CD4-positive, alpha-beta T cell treated with Interleukin-15 for 4 hours (primary cell): ENCODE measurements around the gene MED8.

Source experiments
- DNase-seq: peaks from one replicate; pipeline ENCODE4 v3.0.0-alpha.2; 2020; ENCODE audit warnings: low spot score

The MED8 gene

GRCh38 chr1:43358746-43359693 lies 30.6 kb downstream of the MED8 start, which contains the start of gene CDC20:
TSS of gene CDC20 (plus strand) at chr1:43358981. CDS start at chr1:43359216, 235 bp downstream.
- peak; percentile 97 for DNase-seq

GRCh38 chr1:43358121-43358745 lies 31.4 kb downstream of the MED8 start:
- peak; percentile 12 for DNase-seq

- DNase-seq: no peak
Observed at GRCh38 chr1:43357251-43357650, 32.3 kb downstream of the MED8 start.

DNA sequence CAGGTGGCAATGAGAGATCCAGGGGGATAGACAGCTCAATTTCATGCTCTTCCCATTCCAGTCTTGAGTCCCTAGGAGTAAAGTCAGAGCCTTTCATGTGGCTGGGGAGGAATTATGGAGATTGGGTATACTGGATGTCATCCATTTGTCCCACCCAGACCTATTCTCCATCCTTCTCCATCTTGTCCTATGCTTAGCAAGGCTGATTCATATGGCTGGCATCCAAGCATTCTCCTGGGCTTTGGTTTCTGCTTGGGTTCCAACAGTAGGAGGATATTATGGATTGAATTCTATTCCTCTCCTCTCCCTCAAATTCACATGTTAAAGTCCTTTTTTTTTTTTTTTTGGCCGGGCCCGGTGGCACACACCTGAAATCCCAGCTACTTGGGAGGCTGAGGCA lies 34.7 kb downstream of the MED8 start:
- no peak for DNase-seq

- no peak for DNase-seq
Observed at GRCh38 chr1:43354471-43354870, 35.1 kb downstream of the MED8 start.

DNA sequence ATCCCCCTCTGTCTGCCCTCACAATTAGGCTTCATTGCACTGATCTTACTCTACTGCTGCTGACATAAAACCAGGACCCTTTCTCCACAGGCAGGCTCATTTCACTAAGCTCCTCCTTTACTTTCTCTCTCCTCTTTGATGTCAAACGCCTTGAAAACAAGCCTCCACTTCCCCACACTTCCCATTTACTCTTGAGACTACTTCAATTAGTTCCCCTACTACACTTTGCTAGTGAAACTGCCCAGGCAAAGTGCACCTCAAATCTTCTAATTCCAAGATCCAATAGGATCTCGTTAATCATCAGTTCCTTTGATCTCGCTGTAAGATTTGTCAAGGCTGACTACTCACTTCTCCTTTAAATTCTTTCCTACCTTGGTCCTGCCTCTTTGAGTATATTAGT lies 36.7 kb downstream of the MED8 start:
- no peak for DNase-seq

- DNase-seq: no peak
Observed at GRCh38 chr1:43352351-43352705, 37.3 kb downstream of the MED8 start.

- no peak for DNase-seq
Observed at GRCh38 chr1:43351421-43352350, 37.9 kb downstream of the MED8 start.

DNA sequence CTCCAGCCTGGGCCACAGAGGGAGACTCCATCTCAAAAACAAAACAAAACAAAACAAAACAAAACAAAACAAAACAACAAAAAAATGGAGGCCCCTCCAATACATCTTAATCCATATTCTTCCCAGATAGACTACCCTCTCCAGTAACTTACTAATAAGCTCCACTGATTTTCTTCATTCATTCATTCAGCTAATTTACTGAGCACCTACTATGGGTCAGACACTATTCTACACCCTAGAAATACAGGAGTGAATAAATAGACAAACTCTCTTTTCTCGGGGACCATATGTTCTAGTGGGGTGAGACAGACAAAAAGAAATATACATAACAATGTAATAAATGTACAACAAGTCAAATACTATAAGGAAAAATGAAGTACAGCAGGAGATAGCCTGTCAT lies 38.6 kb downstream of the MED8 start:
- no peak for DNase-seq

GRCh38 chr1:43349594-43350306 lies 39.9 kb downstream of the MED8 start:
- no peak for DNase-seq

DNA sequence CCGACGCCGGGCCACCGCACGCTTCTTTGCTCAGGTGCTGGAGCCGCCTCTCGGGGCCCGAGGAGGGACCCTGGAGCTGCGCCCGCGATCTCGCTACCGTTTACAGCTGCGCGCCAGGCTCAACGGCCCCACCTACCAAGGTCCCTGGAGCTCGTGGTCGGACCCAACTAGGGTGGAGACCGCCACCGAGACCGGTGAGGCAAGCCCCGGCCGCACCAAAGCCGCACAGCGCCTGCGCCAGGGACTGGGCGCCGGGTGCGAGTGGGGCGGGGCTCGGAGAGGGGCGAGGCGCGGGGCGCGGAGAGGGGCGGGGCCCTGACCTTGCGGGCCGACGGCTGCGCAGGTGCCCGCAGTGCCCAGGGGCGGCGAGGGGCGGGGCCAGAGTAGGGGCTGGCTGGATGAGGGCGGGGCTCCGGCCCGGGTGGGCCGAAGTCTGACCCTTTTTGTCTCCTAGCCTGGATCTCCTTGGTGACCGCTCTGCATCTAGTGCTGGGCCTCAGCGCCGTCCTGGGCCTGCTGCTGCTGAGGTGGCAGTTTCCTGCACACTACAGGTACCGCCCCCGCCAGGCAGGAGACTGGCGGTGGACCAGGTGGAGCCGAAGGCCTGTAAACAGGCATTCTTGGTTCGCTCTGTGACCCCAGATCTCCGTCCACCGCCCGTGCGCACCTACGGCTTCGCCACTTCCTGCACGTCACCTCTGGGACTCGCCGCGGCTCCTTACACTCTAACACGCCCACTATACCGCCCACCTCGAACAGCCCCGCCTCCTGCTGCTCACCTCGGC lies 40.6 kb downstream of the MED8 start:
- DNase-seq: peak; percentile 58

- DNase-seq: no peak
Observed at GRCh38 chr1:43348343-43348808, 41.2 kb downstream of the MED8 start.

- no peak for DNase-seq
Observed at GRCh38 chr1:43346636-43347035, 43.0 kb downstream of the MED8 start.

DNA sequence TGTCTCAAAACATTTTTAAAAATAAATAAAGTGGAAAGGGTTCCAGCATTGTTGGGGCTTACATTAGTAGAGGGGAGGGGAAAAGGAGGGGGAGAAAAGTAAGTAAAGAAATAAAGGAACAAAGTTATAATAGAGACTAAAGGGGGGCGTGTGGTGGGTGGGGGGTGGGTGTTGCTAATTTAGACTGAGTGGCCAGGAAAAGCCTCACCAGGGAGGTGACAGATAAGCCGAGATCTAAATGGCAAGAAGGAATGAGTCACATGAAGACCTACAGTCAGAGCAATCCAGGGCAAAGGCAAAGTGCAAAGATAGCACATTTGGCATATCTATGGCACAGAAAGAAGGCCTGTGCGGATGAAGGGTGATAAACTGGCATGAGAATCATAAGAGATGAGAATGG lies 44.5 kb downstream of the MED8 start:
- no peak for DNase-seq

GRCh38 chr1:43344267-43344850 lies 45.2 kb downstream of the MED8 start:
- DNase-seq: no peak

GRCh38 chr1:43340559-43340958 lies 49.0 kb downstream of the MED8 start:
- no peak for DNase-seq

GRCh38 chr1:43339584-43340232 lies 49.9 kb downstream of the MED8 start:
- DNase-seq: no peak

- no peak for DNase-seq
Observed at GRCh38 chr1:43338001-43338400, 51.6 kb downstream of the MED8 start.

DNA sequence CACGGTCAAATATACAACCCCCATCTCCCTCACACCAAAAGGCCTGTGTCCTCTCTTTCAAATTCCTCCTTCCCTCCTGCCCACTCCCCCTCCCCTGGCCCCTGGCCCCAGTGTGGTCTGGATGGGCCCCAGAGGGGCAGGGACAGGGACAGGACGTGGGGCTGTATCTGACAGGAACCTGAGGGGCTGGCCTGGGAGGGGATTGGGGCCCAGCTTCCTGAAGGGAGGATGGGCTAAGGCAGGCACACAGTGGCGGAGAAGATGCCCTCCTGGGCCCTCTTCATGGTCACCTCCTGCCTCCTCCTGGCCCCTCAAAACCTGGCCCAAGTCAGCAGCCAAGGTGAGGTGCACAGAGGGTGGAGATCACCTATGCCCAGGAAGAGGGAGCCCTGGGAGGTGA lies 52.0 kb downstream of the MED8 start, which contains the start of gene MPL:
MPL (plus strand) TSS at position 231 of the 400 bp plus-strand sequence; CDS start at position 262, 31 bp downstream.
- no peak for DNase-seq
